IPS-NIHi11 (cell line): ENCODE data around the gene MIPOL1.
"Not testable (repeated sequence)": the region's sequence is repeated elsewhere in the genome, so short reads cannot be mapped to it uniquely, and the experiment has no call there.

Experiments used
- DNase-seq: peaks from one replicate; pipeline ENCODE4 v3.0.0; 2012; ENCODE audit warnings: mixed read lengths, low spot score

The MIPOL1 gene

GRCh38 chr14:37187840-37188577, 9.7 kb upstream of the MIPOL1 start:
- not testable (repeated sequence) for DNase-seq

GRCh38 chr14:37189733-37190132, 8.0 kb upstream of the MIPOL1 start:
- not testable (repeated sequence) for DNase-seq

- DNase-seq, result no peak
Measured at GRCh38 chr14:37194698-37195097, 3.0 kb upstream of the MIPOL1 start.

GRCh38 chr14:37195327-37195726, 2.4 kb upstream of the MIPOL1 start:
- DNase-seq, result no peak

GRCh38 chr14:37196604-37197420, 925 bp upstream of the MIPOL1 start:
- no peak for DNase-seq

- no peak for DNase-seq
Measured at GRCh38 chr14:37198273-37198598, 499 bp downstream of the MIPOL1 start.

GRCh38 chr14:37198907-37199306, 1.2 kb downstream of the MIPOL1 start:
- no peak for DNase-seq

- no peak for DNase-seq
Measured at GRCh38 chr14:37201724-37202123, 4.0 kb downstream of the MIPOL1 start.

GRCh38 chr14:37202265-37202664, 4.5 kb downstream of the MIPOL1 start:
- DNase-seq, result no peak

- no peak for DNase-seq
Measured at GRCh38 chr14:37202812-37203211, 5.1 kb downstream of the MIPOL1 start.

GRCh38 chr14:37203423-37203822, 5.7 kb downstream of the MIPOL1 start:
- no peak for DNase-seq

- not testable (repeated sequence) for DNase-seq
Measured at GRCh38 chr14:37205623-37206605, 8.2 kb downstream of the MIPOL1 start.

- not testable (repeated sequence) for DNase-seq
Measured at GRCh38 chr14:37209617-37210016, 11.9 kb downstream of the MIPOL1 start.

GRCh38 chr14:37210448-37210847, 12.7 kb downstream of the MIPOL1 start:
- DNase-seq, result no peak

GRCh38 chr14:37213016-37213415, 15.3 kb downstream of the MIPOL1 start:
- DNase-seq, result no peak

- no peak for DNase-seq
Measured at GRCh38 chr14:37215345-37215744, 17.6 kb downstream of the MIPOL1 start.

- no peak for DNase-seq
Measured at GRCh38 chr14:37221073-37221472, 23.3 kb downstream of the MIPOL1 start.

GRCh38 chr14:37223947-37224474, 26.3 kb downstream of the MIPOL1 start:
- DNase-seq, result no peak

- DNase-seq, result not testable (repeated sequence)
Measured at GRCh38 chr14:37225668-37226067, 27.9 kb downstream of the MIPOL1 start.

GRCh38 chr14:37230551-37231194, 32.9 kb downstream of the MIPOL1 start:
- peak; percentile 40 for DNase-seq

GRCh38 chr14:37232907-37233481, 35.3 kb downstream of the MIPOL1 start:
- peak; percentile 47 for DNase-seq
